ENCODE results near the gene SPTSSA. TPM values are rescaled to one million over a fixed set of nuclear protein-coding genes. Genes with fewer than 3 reads are reported as not detected.

Gene SPTSSA
- total RNA-seq, 1 experiment from 2014 or later, result 30.0 TPM

- Histone ChIP-seq H3K36me3 (ENCODE audit: control insufficient read depth, insufficient read depth, low read length) (no peaks in the 10 kb centered on the region), H3K4me3 (ENCODE audit: low read depth, low read length) (no peak overlapping the region), H3K9me3 (no peaks in the 10 kb centered on the region), H3K4me1 (peaks cover 21% of the 10 kb centered on the region), H3K27me3 (replicated peaks; ENCODE audit: control insufficient read depth, insufficient read depth, low read length) (no peaks in the 10 kb centered on the region)
- no TSS peak for BruUV-seq (replicated peaks)
- Mint-ChIP-seq H3K36me3 (ENCODE audit: insufficient read depth, unreplicated experiment) (no peaks in the 10 kb centered on the region), H3K27me3 (ENCODE audit: insufficient read depth, unreplicated experiment) (no peaks in the 10 kb centered on the region), H3K9me3 (ENCODE audit: unreplicated experiment) (no peaks in the 10 kb centered on the region), H3K27ac (ENCODE audit: unreplicated experiment) (no peak overlapping the region), H3K4me3 (ENCODE audit: unreplicated experiment) (no peak overlapping the region), H3K4me1 (ENCODE audit: low read depth, unreplicated experiment) (peaks cover 18% of the 10 kb centered on the region)
- POLR2A ChIA-PET, result no interaction called here
- CTCF ChIA-PET, result no interaction called here
- no peak for TF ChIP-seq CTCF (IDR thresholded peaks at IDR 0.05; ENCODE audit: insufficient read depth in 1 of 2, low read depth in 1 of 2, low read length in 1 of 2, severe bottlenecking in 1 of 2, unreplicated experiment in 1 of 2)
- intact Hi-C loops (cut with micrococcal nuclease; ENCODE audit: unreplicated experiment), result no loop called here
- no peak for DNase-seq
Observed at GRCh38 chr14:34466691-34467090, 4.7 kb upstream of the SPTSSA start.

- intact Hi-C loops (cut with micrococcal nuclease; ENCODE audit: unreplicated experiment), result no loop called here
- no peaks in the 10 kb centered on the region for H3K36me3 Mint-ChIP-seq (ENCODE audit: insufficient read depth, unreplicated experiment)
- no peak overlapping the region for H3K4me3 Mint-ChIP-seq (ENCODE audit: unreplicated experiment)
- no peaks in the 10 kb centered on the region for H3K27me3 ChIP-seq (replicated peaks; ENCODE audit: control insufficient read depth, insufficient read depth, low read length)
- H3K4me1 ChIP-seq, result peaks cover 21% of the 10 kb centered on the region
- no peaks in the 10 kb centered on the region for H3K27me3 Mint-ChIP-seq (ENCODE audit: insufficient read depth, unreplicated experiment)
- H3K4me3 ChIP-seq (ENCODE audit: low read depth, low read length), result no peak overlapping the region
- H3K9me3 ChIP-seq, result no peaks in the 10 kb centered on the region
- no TSS peak for BruUV-seq (replicated peaks)
- no peak for DNase-seq
- no peak for TF ChIP-seq CTCF (IDR thresholded peaks at IDR 0.05; ENCODE audit: insufficient read depth in 1 of 2, low read depth in 1 of 2, low read length in 1 of 2, severe bottlenecking in 1 of 2, unreplicated experiment in 1 of 2)
- H3K9me3 Mint-ChIP-seq (ENCODE audit: unreplicated experiment), result no peaks in the 10 kb centered on the region
- no peaks in the 10 kb centered on the region for H3K36me3 ChIP-seq (ENCODE audit: control insufficient read depth, insufficient read depth, low read length)
- CTCF ChIA-PET, result no interaction called here
- POLR2A ChIA-PET, result no interaction called here
- H3K4me1 Mint-ChIP-seq (ENCODE audit: low read depth, unreplicated experiment), result peaks cover 18% of the 10 kb centered on the region
- H3K27ac Mint-ChIP-seq (ENCODE audit: unreplicated experiment), result no peak overlapping the region
Observed at GRCh38 chr14:34465069-34465859, 3.2 kb upstream of the SPTSSA start.

GRCh38 chr14:34463598-34463961 is 1.5 kb upstream of the SPTSSA start:
- ChIA-PET CTCF (no interaction called here), POLR2A (no interaction called here)
- H3K4me1 ChIP-seq, result peaks cover 24% of the 10 kb centered on the region
- H3K27me3 Mint-ChIP-seq (ENCODE audit: insufficient read depth, unreplicated experiment), result no peaks in the 10 kb centered on the region
- H3K4me3 Mint-ChIP-seq (ENCODE audit: unreplicated experiment), result no peak overlapping the region
- TF ChIP-seq CTCF (IDR thresholded peaks at IDR 0.05; ENCODE audit: insufficient read depth in 1 of 2, low read depth in 1 of 2, low read length in 1 of 2, severe bottlenecking in 1 of 2, unreplicated experiment in 1 of 2), result no peak
- H3K4me1 Mint-ChIP-seq (ENCODE audit: low read depth, unreplicated experiment), result peaks cover 11% of the 10 kb centered on the region
- H3K27me3 ChIP-seq (replicated peaks; ENCODE audit: control insufficient read depth, insufficient read depth, low read length), result no peaks in the 10 kb centered on the region
- intact Hi-C loops (cut with micrococcal nuclease; ENCODE audit: unreplicated experiment), result loop anchor here (5.0 kb wide), 1 partner anchor 74 kb away; the partner anchor contains the start of gene EAPP
- H3K36me3 Mint-ChIP-seq (ENCODE audit: insufficient read depth, unreplicated experiment), result no peaks in the 10 kb centered on the region
- no peaks in the 10 kb centered on the region for H3K9me3 ChIP-seq
- H3K9me3 Mint-ChIP-seq (ENCODE audit: unreplicated experiment), result no peaks in the 10 kb centered on the region
- no TSS peak for BruUV-seq (replicated peaks)
- DNase-seq, result no peak
- no peak overlapping the region for H3K27ac Mint-ChIP-seq (ENCODE audit: unreplicated experiment)
- H3K36me3 ChIP-seq (ENCODE audit: control insufficient read depth, insufficient read depth, low read length), result no peaks in the 10 kb centered on the region
- no peak overlapping the region for H3K4me3 ChIP-seq (ENCODE audit: low read depth, low read length)

Measured in Caco-2 (cell line).